HG03558 (cell line): ENCODE data around the gene PLXDC2.

ENCODE experiments used
- ATAC-seq: cut with Tn5 transposase; IDR thresholded peaks from one replicate; pipeline ENCODE4 v1.9.1; 2021; ENCODE audit warnings: moderate number of reproducible peaks; ENCODE audit not compliant: unreplicated experiment; ENCODE audit errors: extremely low read depth

PLXDC2 gene

DNA sequence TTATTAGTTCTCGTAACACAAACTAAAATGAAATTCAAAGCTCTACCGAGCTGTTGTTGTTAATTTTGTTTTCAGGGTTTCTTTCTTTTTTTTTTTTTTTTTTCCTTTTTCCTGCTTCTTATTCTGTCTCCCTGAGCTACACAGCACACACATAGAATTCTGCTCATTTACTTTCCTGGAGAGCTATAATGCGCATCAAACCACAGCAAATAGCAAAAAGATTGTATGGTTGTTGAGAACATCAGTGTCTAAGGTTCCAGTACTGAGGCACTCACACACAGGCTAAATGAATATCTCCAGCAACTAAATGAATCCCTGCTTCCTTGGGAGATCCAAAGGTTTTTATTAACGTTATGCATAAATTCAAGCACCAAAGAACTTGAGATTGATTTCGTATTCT lies 418.3 kb downstream of the PLXDC2 start:
- ATAC-seq, result no peak

DNA sequence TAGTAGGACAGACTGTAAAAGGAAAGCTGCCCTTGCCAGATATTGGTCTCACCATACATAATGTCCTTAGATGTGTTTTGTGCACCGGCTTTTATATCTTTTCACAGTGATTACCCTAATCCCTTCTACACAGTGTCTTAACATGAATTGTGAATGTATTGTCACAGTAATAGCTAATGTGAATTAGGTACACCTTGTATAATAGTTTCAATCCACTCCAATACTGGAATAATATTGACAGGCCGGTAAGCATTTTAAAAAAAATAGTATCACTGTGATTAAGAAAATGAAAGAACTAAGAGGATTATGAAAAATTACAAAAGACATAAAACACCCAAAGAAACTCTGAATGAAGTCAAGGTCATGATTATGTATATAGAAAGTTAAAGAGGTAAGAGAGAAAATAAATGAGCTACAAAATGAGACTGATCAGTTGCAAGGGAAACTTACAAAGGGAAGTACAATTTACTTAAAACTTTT lies 420.9 kb downstream of the PLXDC2 start:
- no peak for ATAC-seq

DNA sequence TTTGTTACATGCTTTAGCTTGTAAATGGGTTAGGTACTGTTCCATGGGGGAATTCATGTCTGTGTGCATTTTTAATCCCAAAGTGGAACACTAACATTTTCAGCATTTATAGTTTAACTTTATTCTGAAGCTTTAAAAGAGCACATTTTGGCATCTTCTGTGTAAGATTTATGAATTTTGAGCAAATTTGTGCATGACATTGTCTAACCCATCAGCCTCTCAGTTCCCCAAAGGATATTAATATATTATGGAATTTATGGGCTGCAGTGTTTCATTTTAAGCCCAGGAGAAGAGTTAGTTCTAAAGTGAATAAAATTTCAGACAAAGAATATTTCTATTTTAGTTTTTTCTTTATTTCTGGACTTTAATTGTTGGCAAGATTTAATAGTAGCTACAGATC lies 421.4 kb downstream of the PLXDC2 start:
- no peak for ATAC-seq

DNA sequence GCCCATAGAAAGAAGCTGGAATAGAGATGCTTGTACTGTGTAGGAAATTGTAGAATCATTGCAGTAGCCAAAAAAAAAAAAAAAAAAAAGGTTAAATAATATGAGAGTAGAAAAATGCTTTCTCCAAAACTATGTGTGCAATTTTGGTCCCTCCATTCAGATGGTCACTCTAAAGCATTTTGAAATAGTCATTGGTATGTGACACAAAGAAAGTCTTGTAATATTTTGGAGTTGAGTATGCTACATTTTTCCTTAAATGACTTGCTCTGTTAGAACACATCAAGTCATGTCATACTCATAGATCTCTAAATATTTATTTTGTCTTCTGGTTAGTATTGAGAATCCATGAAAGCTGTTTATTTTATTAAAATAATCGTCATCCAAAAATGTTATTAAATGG lies 424.4 kb downstream of the PLXDC2 start:
- no peak for ATAC-seq

DNA sequence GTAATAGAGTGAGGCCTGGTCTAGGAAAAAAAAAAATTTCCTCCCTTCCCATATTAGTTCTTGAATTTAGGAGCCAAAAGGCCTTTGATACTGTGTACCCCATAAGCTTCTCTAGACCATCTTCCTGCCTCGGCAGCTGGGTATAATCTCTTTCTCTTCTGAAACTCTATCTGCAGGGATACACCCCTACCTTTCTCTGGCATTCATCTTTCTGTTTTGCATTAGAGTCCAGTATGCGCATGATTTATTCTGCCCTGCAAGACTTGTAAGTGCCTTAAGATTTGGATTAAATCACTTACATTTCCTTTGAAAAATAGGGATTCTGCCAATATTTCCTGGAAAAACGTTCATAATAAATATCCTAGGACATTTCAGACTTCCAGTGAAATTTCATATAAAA lies 431.2 kb downstream of the PLXDC2 start:
- ATAC-seq, result no peak

DNA sequence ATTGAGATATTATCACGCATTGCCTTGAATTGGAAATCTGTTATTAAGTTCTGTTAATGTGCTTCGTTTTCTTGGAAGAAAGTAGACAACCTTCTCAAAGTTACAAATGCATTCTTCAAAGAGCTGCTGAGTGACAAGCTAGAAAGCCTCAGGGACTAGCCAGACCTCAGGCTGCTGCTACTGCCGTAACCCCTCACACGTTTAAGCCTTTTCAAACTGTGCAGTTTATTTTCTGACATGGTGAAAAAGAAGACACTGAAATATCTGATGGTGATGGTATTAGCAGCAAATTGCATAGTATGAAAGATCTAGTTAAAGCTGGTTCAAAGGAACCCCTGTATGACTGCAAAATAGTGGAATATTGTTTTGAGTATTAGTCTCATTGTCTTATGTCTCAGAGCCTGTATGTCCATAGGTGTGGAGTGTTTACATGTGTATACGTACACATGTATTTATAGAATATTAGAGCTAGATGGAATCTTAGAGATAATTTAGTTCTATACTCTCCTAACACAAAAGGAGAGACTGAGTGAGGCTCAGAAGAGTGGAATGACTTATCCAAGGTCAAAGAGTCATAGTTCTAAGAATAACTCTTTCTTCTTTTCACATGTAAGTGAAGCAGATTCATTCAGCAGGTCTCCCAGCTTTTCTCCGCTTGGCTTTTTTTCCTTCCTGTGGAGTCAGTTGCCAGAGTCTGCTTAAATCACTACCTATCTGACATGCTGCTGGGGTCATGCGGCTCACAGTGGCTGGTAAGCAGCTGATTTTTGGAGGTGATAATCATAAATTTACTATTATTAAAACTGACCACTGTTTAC lies 431.9 kb downstream of the PLXDC2 start:
- ATAC-seq, result no peak

DNA sequence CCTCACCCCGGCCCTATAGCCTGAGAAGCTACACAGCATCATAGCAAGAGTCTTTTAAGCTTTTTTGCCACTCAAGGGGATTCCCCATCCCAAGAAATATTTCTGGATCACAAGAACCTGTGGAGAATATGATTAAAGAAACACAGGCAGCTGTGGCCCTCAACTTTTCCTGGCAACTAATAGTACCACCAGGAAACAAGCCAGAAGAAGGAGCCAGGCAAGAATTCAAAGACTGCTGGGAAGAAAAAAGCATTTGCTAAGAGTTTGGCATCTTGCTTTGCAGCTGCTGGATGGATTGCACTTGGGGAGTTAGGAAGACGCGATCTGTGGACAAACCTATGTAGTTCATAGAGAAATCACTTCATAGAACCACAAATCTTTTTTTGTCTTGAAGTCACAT lies 437.8 kb downstream of the PLXDC2 start:
- ATAC-seq, result no peak

DNA sequence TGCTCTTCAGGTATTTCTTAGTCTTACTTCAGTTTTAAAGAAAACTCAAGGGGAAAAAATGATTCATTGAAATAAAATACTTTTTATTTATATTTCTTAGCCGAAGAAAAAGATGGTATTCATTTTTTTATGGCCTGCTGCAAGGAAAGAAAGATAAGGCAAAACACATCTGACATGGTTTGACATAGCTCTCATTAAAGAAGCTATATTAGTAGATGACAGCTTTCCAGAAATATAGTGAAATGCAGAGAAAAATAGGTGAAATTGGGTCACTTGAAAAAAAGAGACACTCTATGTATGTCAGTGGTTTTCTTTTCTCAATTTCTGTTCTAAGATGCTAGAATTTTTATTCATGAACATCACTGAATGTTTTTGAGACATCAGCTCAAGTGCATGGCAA lies 438.3 kb downstream of the PLXDC2 start:
- no peak for ATAC-seq

DNA sequence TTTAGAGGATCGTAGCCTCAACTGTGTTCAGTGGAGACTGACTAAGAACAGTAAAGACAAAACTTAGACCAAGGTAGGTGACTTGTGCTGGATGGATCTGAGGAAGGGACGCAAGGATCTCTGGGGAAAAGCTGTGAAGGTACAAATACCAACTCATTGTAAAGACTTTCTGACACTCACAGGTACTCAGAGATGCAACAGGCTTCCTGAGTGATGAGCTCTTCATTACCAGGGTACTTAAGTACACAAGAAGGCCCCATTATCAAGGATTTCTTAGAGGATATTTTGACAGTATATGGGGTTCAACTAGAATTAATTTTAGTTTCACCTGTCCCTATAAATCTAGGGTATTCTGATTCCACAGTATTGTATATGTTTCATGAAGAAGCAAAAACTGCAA lies 440.7 kb downstream of the PLXDC2 start:
- ATAC-seq, result no peak

DNA sequence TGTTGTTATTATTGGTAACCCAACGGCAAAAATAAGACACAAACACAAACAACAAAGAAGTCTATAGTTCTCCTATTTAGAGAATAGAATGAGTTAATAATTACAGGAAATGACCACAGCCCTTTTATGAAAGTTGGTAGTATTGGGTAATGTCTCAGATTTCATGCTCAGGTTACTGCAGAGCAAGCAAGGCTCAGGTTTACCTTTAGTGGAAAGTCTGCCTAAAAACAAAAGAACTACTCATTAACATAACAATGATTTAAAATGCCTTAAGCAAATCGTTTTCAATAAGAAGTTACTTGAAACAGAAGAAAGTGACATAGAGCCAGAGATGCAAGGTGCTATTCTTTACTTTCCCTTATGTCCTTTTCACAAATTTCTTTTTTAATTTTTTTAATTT lies 441.2 kb downstream of the PLXDC2 start:
- no peak for ATAC-seq

DNA sequence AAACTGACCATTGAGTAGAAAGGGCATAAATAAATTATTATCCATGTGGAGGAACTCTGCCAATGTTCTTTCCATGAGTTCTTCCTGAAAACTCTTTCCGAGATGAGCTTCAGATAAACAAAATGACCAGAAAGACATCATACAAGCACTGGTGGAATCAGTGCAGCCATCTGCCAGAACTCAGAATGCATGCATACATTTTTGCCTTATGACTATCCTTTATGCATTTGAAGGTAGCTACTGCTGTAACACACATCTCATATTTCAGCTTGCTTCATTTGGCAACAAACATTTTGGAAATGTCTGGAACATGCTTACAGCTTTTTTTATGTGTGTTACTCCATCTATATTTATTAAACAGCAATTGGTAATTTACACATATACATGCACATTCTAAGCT lies 448.9 kb downstream of the PLXDC2 start:
- ATAC-seq, result no peak

DNA sequence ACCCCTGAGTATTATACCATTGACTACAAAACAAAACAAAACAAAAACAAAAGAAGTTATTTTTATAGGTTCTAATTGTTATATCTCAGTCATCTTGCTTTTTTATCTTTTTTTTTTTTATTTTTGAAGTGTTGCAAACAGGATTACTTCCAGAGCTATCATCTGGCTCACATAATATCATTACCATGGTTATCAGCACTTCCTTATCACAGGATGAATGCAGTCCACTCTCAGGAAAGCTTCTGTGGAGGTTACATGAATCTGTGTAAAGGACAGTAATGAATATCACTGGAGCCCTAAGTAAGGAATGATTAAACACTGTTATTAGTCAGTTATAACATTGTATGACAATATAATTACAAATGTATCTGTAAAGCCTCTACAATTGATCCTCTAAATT lies 451.5 kb downstream of the PLXDC2 start:
- no peak for ATAC-seq

DNA sequence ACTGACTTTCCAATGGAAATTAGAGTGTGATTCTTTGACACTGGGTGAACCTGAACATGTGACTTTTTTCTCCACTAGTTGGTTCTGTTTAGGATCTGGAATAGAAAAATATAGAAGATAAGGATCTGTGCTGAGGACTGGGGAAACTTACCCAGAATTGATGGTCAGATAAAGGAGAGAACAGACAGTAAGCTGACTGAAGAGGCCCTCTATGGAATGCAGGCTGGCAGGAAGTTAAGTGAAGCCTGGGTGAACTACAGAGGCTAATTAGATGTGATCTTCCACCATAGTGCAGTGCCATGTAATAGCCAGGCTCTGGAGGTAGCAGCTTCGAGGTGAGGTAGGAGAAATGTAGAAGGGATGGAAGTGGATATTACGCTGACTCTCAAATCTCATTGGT lies 455.3 kb downstream of the PLXDC2 start:
- ATAC-seq, result no peak

DNA sequence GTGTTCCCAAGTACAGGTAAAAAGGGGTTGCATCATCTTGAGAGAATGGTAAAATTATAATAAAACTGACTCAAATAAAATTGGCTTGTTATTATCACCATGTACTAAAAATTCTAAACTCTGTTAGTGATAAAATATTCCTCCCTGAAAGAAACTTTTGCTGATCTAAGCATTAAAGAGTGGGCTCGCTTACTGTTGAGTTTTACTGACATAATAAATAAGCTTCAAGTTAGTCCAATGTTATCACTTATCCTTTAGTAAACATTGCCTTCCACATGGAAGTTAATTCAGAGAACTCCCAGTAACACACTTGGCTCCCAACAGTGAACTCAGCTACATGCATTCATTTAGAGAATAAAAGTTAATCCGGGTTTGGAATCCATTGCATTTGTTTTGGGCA lies 456.4 kb downstream of the PLXDC2 start:
- no peak for ATAC-seq

DNA sequence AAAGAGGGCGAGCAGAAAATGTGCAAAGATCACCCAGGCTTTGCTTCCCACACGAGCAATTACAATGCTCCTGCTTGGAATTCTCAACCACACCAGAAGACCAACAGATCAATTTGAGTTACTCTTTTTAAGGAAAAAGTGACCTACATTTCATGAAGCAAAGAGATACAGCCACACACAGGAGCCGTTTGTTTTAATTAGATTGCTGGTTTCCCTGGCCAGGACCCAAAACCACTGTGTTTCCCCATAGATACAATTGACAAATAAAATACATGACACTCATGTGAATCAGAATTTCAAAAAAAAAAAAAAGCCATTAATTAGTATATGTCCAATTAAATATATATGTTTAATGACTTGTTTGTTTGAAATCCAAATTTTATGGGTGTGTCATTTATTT lies 458.3 kb downstream of the PLXDC2 start:
- no peak for ATAC-seq

DNA sequence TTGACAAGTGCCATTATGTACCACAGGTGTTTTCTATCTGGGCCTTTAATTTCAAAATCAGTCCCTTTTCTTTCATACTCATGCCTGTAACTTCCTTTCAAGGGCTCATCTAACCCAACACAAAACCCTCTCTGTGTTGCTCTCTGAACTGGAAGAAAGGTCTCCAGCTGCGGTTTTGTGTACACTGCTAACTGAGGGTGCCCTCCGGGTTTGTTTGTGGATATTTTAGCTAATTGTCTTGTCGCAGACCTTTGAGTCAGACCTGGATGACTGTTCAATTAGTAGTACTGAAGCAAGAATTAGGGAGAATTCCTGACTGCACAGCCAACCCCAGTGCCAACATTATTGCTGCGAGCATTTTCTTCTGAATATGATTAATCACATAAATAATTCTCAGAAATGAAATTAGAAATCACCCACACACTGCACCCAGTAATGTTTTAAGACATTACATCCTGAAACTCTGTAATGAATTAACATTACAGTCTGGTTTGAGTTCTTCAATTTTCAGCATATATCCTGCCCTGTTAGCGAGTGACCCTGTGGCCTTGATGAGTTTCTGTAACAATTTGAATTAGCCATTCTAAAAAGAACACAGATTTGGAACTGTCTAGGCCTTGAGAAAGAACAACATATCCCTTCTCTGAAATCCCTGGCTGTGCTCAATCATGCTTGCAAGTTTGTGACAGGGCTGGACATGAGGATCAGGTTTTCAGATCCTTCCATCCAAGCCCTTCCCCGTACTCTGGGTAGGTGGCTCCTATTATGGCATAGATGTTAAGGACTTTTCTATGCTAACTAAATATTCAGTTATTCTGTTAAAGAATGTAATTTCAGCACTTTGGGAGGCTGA lies 460.1 kb downstream of the PLXDC2 start:
- ATAC-seq, result no peak

DNA sequence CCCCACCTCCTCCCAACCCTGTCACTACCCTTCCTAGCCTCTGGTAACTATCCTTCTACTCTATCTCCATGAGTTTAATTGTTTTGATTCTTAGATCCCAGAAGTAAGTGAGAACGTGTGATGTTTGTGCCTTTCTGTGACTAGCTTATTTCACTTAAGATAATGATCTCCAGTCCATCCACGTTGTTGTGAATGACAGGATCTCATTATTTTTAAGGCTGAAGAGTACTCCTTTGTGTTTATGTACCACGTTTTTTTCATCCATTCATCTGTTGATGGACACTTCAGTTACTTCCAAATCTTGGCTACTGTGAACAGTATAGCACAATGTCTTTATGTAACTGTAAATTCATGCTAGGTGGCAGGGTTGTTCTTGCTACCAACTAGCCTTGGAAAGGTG lies 461.6 kb downstream of the PLXDC2 start:
- ATAC-seq, result no peak

DNA sequence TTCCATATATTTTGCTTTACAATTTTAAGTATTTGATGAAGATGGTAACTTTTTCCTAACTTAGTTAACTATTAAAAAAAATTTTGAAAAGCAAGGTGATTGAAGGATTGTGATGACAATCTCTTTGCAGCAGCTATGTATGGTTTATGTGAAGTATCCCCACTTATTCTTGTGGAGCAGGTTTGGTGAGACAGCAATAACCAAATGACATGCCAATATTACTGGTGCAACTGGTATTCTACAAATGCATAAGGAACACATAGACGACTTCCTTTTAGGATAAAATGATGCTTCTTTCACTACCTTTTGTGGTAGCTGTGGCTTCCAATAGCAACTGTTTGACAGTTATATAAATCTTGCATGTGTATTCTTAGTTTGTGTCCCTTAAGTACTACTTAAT lies 465.3 kb downstream of the PLXDC2 start:
- ATAC-seq, result no peak

DNA sequence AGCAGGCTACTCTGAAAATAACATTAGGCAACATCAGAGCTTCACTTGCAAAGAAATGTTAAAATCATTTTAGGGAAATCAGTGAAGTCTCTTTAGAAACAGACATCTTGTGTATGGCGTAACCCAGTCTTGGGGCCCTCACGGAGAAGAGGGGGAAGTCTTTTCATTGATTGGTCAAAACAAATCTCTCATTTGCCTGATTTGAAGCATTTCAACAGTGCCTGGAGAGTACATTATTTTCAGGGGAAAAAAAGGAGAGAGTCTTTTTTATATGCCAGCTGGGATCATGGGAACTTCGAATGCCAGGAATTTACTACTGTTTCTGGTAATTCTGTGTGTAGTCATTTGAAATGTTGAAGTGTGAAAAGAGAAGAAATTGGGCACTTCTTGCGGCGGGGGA lies 471.4 kb downstream of the PLXDC2 start:
- ATAC-seq, result no peak

DNA sequence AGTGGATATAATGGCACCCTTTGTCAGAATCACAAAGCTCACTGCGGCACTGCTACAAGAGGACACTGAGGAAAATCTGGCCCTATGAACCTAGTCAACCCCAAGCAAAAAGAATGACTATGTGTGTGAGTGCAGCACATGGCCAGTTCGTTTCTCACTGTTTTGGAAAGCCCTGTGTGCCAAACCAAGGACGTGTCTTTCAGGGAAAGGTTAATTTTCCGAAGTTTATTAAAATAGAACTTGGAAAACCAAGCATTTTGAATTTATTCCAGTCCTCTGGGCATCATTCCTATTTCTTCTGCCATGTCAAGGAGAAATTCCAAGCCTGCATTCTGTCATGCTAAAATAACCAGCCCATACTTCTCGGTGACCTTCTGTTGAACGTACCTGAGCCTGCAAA lies 471.8 kb downstream of the PLXDC2 start:
- ATAC-seq, result no peak

DNA sequence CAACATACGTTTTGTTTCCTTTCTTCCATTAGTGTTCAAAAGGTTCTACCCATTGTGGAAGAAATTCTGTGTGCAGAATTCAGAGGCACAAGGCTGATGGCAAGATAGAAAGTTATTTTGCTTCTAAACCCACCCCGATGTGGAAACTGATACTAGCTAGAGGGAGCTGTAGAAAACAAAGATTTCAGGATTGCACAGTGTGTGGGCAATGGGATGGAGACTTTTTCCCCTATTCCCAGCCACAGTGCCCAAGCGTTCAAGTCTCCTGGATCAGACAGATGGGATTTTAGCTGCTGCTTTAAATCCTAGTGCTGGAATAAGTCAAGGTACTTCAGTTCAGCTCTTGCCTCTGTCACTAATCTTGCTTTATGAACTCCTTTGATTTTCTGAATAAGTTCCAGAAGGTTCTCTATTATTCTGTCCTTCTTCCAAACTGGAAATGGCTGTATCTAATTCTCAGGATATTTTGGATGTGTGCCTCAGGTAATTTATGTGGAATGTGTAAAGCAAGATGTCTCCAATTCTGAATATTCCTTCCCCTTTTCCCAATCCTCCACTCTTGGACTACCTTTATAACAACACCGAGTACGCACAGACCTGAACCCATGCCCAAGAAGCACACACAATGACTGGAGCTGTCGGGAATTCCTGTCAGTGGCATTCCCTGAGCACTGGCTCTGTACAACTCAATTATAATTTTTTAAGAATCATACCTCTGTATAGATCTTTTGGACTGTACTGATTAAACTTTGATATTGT lies 473.0 kb downstream of the PLXDC2 start:
- no peak for ATAC-seq
